Fibroblast of pulmonary artery (primary cell): Measurements from ENCODE around the gene IQGAP2.

ENCODE experiments used
- DNase-seq: peaks from one replicate; pipeline ENCODE4 v3.0.0-alpha.2; 2010; ENCODE audit warnings: low read depth
- H3K4me3 ChIP-seq: replicated peaks from 2 replicates; pipeline ENCODE4 v1.5.1; 2011; ENCODE audit warnings: low read depth, mild to moderate bottlenecking, control low read depth, low read length, moderate library complexity
- CTCF ChIP-seq: IDR thresholded peaks from 2 replicates; pipeline ENCODE4 v1.5.1; 2011; ENCODE audit warnings: mild to moderate bottlenecking, control low read depth, low read length, inconsistent platforms; ENCODE audit errors: missing control alignments

IQGAP2 gene

GRCh38 chr5:76479973-76480667 is 77.0 kb downstream of the IQGAP2 start:
- no peak for TF ChIP-seq CTCF
- no peak overlapping the region for H3K4me3 ChIP-seq
- no peak for DNase-seq

GRCh38 chr5:76482984-76483383 is 79.9 kb downstream of the IQGAP2 start:
- no peak overlapping the region for H3K4me3 ChIP-seq
- no peak for TF ChIP-seq CTCF
- no peak for DNase-seq

- no peak for DNase-seq
- no peak for TF ChIP-seq CTCF
- no peak overlapping the region for H3K4me3 ChIP-seq
Measured at GRCh38 chr5:76483433-76483832, 80.3 kb downstream of the IQGAP2 start.

GRCh38 chr5:76483881-76484280 is 80.8 kb downstream of the IQGAP2 start:
- no peak for DNase-seq
- no peak overlapping the region for H3K4me3 ChIP-seq
- TF ChIP-seq CTCF = no peak

- TF ChIP-seq CTCF = no peak
- DNase-seq = no peak
Measured at GRCh38 chr5:76485511-76485910, 82.4 kb downstream of the IQGAP2 start.

GRCh38 chr5:76487386-76487785 is 84.3 kb downstream of the IQGAP2 start:
- no peak for DNase-seq
- no peak overlapping the region for H3K4me3 ChIP-seq
- TF ChIP-seq CTCF = no peak

More at GRCh38 chr5:76485511-76485910, 82.4 kb downstream of the IQGAP2 start:
- no peak overlapping the region for H3K4me3 ChIP-seq

GRCh38 chr5:76487821-76488220 is 84.7 kb downstream of the IQGAP2 start:
- no peak overlapping the region for H3K4me3 ChIP-seq
- no peak for TF ChIP-seq CTCF
- no peak for DNase-seq
